ENCODE data around the gene ADAMTSL3.

Gene ADAMTSL3

DNA sequence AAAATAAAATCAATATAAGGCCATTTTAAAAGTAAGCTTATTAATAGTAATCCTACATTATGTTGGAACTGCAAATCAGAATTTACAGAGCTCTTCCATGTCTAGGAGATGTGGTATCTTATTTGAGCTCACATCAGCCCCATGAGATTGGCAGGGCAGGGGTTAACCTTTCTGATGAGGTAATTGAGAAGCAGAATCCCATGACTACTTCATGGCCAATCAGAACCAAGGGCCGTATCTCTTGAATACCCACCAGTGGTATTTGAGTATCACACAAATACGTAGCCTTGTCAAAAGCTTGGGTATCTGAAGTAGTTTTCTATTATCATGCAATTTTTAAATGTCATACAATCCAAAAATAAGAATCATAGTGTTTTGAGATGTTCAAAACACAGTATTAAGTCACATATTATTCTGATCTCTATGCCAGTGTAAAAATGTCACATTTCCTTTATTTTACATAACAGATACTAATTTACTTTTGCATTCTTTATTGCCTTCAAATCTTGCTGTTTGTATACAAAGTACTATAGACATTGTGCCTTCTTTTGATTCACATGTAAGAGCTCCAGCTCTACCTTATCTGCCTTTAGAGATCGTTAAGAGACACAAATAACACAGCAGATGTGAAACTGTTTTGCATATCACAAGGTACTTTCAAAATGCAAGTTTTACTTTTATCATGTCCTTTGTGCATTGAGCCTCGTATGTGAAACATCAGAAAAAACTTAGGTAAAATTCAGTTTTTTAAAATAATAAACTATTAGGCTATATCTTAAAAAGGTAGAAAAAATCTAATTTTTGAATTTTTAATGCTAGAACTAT is 329.9 kb downstream of the ADAMTSL3 start:
- Histone ChIP-seq H3K36me3 (ENCODE audit: insufficient read depth) (no peaks in the 10 kb centered on the region), H3K79me2 (ENCODE audit: insufficient read depth, low read depth) (no peaks in the 10 kb centered on the region), H4K20me1 (ENCODE audit: insufficient read depth) (no peaks in the 10 kb centered on the region), H3K27me3 (ENCODE audit: insufficient read depth, low read depth) (no peaks in the 10 kb centered on the region), H3K27ac (no peak overlapping the region), H2AFZ (ENCODE audit: low read depth) (no peak overlapping the region), H3K4me2 (no peak overlapping the region), H3K4me3 (IDR thresholded peaks at IDR 0.05; ENCODE audit: insufficient read depth, low read depth, low read length) (no peak overlapping the region), H3K9ac (no peak overlapping the region), H3K4me1 (ENCODE audit: low read depth, poor library complexity, severe bottlenecking) (no peaks in the 10 kb centered on the region)
- TF ChIP-seq, protein P1, sequence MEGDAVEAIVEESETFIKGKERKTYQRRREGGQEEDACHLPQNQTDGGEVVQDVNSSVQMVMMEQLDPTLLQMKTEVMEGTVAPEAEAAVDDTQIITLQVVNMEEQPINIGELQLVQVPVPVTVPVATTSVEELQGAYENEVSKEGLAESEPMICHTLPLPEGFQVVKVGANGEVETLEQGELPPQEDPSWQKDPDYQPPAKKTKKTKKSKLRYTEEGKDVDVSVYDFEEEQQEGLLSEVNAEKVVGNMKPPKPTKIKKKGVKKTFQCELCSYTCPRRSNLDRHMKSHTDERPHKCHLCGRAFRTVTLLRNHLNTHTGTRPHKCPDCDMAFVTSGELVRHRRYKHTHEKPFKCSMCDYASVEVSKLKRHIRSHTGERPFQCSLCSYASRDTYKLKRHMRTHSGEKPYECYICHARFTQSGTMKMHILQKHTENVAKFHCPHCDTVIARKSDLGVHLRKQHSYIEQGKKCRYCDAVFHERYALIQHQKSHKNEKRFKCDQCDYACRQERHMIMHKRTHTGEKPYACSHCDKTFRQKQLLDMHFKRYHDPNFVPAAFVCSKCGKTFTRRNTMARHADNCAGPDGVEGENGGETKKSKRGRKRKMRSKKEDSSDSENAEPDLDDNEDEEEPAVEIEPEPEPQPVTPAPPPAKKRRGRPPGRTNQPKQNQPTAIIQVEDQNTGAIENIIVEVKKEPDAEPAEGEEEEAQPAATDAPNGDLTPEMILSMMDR (conservative IDR thresholded peaks at IDR 0.05; ENCODE audit: low read depth, low read length), result no peak

DNA sequence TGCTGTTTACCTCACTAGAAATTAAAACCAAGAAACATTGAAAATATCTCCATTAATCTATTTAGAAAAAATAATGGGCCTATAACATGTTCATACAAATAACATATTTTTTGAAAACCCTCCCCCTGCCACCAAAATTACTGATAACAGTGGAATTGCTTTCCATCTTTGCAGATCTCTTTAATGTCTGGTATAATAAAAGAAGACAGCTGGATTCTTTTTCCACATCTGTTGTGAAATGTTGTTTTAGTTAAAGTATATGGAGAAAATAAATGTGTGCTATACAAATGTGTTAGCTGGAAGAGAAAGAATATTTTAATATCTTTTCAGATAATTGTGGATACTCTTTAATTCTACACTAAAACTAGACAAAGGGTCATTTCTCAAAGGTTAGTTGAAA is 330.7 kb downstream of the ADAMTSL3 start:
- no peak overlapping the region for H3K27ac ChIP-seq
- no peaks in the 10 kb centered on the region for H3K4me1 ChIP-seq (ENCODE audit: low read depth, poor library complexity, severe bottlenecking)
- no peaks in the 10 kb centered on the region for H3K27me3 ChIP-seq (ENCODE audit: insufficient read depth, low read depth)
- H3K4me2 ChIP-seq, result no peak overlapping the region
- no peak overlapping the region for H2AFZ ChIP-seq (ENCODE audit: low read depth)
- no peaks in the 10 kb centered on the region for H3K79me2 ChIP-seq (ENCODE audit: insufficient read depth, low read depth)
- H3K9ac ChIP-seq, result no peak overlapping the region
- H4K20me1 ChIP-seq (ENCODE audit: insufficient read depth), result no peaks in the 10 kb centered on the region
- TF ChIP-seq, protein P1 (conservative IDR thresholded peaks at IDR 0.05; ENCODE audit: low read depth, low read length), result no peak
- H3K36me3 ChIP-seq (ENCODE audit: insufficient read depth), result no peaks in the 10 kb centered on the region
- no peak overlapping the region for H3K4me3 ChIP-seq (IDR thresholded peaks at IDR 0.05; ENCODE audit: insufficient read depth, low read depth, low read length)

DNA sequence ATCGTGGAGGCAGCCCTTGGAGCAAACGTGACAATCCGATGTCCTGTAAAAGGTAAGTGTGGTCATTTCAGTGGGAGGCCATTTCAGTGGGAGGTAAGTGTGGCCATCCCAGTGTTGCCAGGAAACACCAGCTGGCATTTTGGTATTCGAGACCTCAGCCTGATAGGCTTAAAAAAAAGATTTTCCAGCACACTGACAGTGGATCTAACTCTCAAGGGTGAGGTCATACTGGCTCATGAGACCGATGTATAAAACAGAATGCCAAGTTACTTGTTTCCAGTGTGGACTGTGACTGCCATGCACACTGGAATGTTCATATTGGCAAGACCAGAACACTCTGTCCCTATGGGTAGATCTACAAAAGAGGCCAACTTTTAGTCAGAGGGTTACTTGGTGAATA is 337.2 kb downstream of the ADAMTSL3 start:
- H3K4me1 ChIP-seq (ENCODE audit: low read depth, poor library complexity, severe bottlenecking), result no peaks in the 10 kb centered on the region
- H2AFZ ChIP-seq (ENCODE audit: low read depth), result no peak overlapping the region
- H3K4me3 ChIP-seq (IDR thresholded peaks at IDR 0.05; ENCODE audit: insufficient read depth, low read depth, low read length), result no peak overlapping the region
- no peaks in the 10 kb centered on the region for H3K79me2 ChIP-seq (ENCODE audit: insufficient read depth, low read depth)
- no peak overlapping the region for H3K27ac ChIP-seq
- no peaks in the 10 kb centered on the region for H4K20me1 ChIP-seq (ENCODE audit: insufficient read depth)
- no peak overlapping the region for H3K9ac ChIP-seq
- TF ChIP-seq, protein P1 (conservative IDR thresholded peaks at IDR 0.05; ENCODE audit: low read depth, low read length), result no peak
- no peaks in the 10 kb centered on the region for H3K36me3 ChIP-seq (ENCODE audit: insufficient read depth)
- no peaks in the 10 kb centered on the region for H3K27me3 ChIP-seq (ENCODE audit: insufficient read depth, low read depth)
- H3K4me2 ChIP-seq, result no peak overlapping the region

DNA sequence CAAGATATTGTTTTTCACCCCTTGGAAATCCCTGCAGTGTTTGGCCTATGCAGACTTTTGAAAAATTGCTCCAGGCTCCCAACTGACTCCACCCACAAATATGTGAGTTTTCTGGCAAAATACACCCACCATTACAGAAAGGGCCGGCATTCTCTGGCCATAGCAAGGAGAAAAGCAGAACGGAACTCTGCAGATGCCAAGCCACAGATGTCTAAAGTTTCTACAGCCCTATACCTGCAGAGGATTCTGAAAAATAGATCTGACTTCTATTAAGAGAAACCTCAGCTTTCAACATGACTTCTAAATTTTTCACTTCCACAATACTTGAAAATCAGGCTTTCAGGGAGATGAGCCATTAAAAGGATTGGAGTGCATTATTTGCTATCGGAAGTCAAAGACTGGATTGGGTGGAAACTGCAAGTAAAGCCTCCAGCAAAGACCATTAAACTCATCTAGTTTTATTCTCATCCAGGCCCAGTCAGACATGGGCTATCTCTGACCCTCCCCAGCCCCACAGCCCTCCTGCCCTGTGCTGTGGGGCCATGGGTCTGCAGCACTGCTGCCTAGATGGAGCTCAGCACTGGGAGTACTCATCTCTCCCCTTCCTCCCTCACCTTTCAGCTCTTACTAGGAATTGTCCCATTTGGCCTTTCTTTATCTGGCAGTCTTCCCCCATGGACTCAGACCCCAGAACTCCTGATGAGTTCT is 338.6 kb downstream of the ADAMTSL3 start:
- no peak overlapping the region for H2AFZ ChIP-seq (ENCODE audit: low read depth)
- H3K79me2 ChIP-seq (ENCODE audit: insufficient read depth, low read depth), result no peaks in the 10 kb centered on the region
- TF ChIP-seq, protein P1 (conservative IDR thresholded peaks at IDR 0.05; ENCODE audit: low read depth, low read length), result no peak
- no peaks in the 10 kb centered on the region for H3K27me3 ChIP-seq (ENCODE audit: insufficient read depth, low read depth)
- H3K27ac ChIP-seq, result no peak overlapping the region
- no peak overlapping the region for H3K4me3 ChIP-seq (IDR thresholded peaks at IDR 0.05; ENCODE audit: insufficient read depth, low read depth, low read length)
- H3K4me1 ChIP-seq (ENCODE audit: low read depth, poor library complexity, severe bottlenecking), result no peaks in the 10 kb centered on the region
- H3K36me3 ChIP-seq (ENCODE audit: insufficient read depth), result no peaks in the 10 kb centered on the region
- H3K9ac ChIP-seq, result no peak overlapping the region
- no peak overlapping the region for H3K4me2 ChIP-seq
- H4K20me1 ChIP-seq (ENCODE audit: insufficient read depth), result no peaks in the 10 kb centered on the region

Measured in KMS-11 (cell line).